GM18909 (cell line): ENCODE measurements around the gene MTX2.
"Not testable (repeated sequence)": the region's sequence is repeated elsewhere in the genome, so short reads cannot be mapped to it uniquely, and the experiment has no call there.

Experiments
- ATAC-seq: cut with Tn5 transposase; IDR thresholded peaks from one replicate; pipeline ENCODE4 v1.9.1; 2021; ENCODE audit warnings: mild to moderate bottlenecking; ENCODE audit not compliant: unreplicated experiment, poor library complexity

The MTX2 gene

GRCh38 chr2:176284461-176285049 is 15.3 kb downstream of the MTX2 start:
- ATAC-seq: no peak

GRCh38 chr2:176285321-176285720 is 16.1 kb downstream of the MTX2 start:
- ATAC-seq: no peak

- no peak for ATAC-seq
Measured at GRCh38 chr2:176291335-176291734, 22.1 kb downstream of the MTX2 start.

- peak; percentile 86 for ATAC-seq
Measured at GRCh38 chr2:176291809-176292283, 22.6 kb downstream of the MTX2 start.

GRCh38 chr2:176292608-176293007 is 23.4 kb downstream of the MTX2 start:
- ATAC-seq: no peak

GRCh38 chr2:176293334-176293733 is 24.1 kb downstream of the MTX2 start:
- ATAC-seq: no peak

- no peak for ATAC-seq
Measured at GRCh38 chr2:176297067-176297466, 27.8 kb downstream of the MTX2 start.

- no peak for ATAC-seq
Measured at GRCh38 chr2:176297737-176298136, 28.5 kb downstream of the MTX2 start.

- not testable (repeated sequence) for ATAC-seq
Measured at GRCh38 chr2:176306020-176306419, 36.8 kb downstream of the MTX2 start.

- ATAC-seq: no peak
Measured at GRCh38 chr2:176317199-176317598, 48.0 kb downstream of the MTX2 start.

GRCh38 chr2:176317623-176318065 is 48.4 kb downstream of the MTX2 start:
- ATAC-seq: no peak

- no peak for ATAC-seq
Measured at GRCh38 chr2:176321916-176322315, 52.7 kb downstream of the MTX2 start.

GRCh38 chr2:176324862-176325261 is 55.6 kb downstream of the MTX2 start:
- ATAC-seq: no peak

- no peak for ATAC-seq
Measured at GRCh38 chr2:176325732-176326131, 56.5 kb downstream of the MTX2 start.

- ATAC-seq: no peak
Measured at GRCh38 chr2:176328149-176328548, 58.9 kb downstream of the MTX2 start.

- no peak for ATAC-seq
Measured at GRCh38 chr2:176330612-176331011, 61.4 kb downstream of the MTX2 start.

- no peak for ATAC-seq
Measured at GRCh38 chr2:176331646-176332045, 62.4 kb downstream of the MTX2 start.

GRCh38 chr2:176334729-176335128 is 65.5 kb downstream of the MTX2 start:
- ATAC-seq: no peak

GRCh38 chr2:176338395-176338794 is 69.2 kb downstream of the MTX2 start:
- ATAC-seq: no peak

GRCh38 chr2:176339208-176339607 is 70.0 kb downstream of the MTX2 start:
- ATAC-seq: no peak

- no peak for ATAC-seq
Measured at GRCh38 chr2:176356251-176356650, 87.0 kb downstream of the MTX2 start.

- no peak for ATAC-seq
Measured at GRCh38 chr2:176364273-176364977, 95.2 kb downstream of the MTX2 start.
